HG02981 (cell line): ENCODE results near the gene AMER3.
A peak's percentile ranks its signal among the peaks of the same experiment; 100 is the strongest.

ENCODE experiments used
- ATAC-seq: cut with Tn5 transposase; IDR thresholded peaks from one replicate; pipeline ENCODE4 v1.9.1; 2021; ENCODE audit warnings: mild to moderate bottlenecking, moderate library complexity; ENCODE audit not compliant: unreplicated experiment

AMER3 gene

DNA sequence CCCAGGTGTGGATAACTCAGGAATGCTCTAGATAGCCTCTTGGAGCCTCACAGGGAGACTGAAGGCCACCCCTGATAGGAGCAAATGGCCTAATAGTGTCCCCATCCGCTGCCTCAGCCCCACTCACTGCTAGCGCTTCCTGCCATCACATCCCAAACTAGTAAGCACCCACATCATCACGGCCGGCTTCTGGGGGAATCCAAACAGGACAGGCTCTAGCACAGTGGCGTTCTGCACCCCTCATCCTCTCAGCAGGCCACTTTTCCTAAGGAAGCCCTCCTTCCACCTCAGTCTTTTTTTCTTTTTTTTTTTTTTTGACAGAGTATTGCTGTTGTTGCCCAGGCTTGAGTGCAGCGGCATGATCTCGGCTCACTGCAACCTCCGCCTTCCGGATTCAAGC, 6.3 kb upstream of the AMER3 start:
- no peak for ATAC-seq

DNA sequence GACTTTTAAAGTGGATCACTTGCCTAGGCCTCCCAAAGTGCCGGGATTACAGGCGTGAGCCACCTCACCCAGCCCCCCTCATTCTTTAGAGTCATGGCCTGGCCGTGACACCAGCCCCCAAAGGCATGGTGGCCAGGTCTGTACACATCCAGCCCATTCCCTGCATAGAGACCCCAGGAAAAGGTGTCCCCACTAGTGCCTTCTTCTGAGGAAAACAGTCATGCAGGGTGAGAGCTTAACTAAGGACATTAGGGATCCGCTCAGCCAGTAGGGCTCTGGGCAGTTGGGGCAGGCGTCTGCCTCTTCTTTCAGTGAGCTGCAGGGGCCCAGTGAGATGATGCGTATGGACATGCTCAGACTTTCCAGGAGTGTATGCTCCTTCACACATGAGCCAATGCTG, 5.7 kb upstream of the AMER3 start:
- ATAC-seq = no peak

DNA sequence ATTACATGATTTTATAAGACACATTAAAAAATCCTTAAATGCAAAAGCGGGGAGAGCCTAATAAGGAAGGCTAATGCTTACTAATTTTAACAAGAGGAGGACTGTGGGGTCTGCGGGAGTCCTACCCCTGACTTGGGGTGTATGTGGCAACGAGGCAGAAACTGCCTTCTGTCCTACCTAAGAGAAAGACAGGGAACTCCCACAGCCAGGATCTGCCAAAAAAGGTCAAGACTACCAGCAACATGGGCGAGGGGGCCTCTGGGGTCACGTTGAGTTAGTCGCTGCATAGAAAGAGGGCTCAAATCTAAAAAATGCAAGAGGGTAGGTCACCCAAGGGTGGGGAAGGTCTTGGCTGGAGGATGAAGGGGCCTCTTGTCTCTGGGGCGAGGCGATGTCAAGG, 529 bp upstream of the AMER3 start:
- ATAC-seq = no peak

DNA sequence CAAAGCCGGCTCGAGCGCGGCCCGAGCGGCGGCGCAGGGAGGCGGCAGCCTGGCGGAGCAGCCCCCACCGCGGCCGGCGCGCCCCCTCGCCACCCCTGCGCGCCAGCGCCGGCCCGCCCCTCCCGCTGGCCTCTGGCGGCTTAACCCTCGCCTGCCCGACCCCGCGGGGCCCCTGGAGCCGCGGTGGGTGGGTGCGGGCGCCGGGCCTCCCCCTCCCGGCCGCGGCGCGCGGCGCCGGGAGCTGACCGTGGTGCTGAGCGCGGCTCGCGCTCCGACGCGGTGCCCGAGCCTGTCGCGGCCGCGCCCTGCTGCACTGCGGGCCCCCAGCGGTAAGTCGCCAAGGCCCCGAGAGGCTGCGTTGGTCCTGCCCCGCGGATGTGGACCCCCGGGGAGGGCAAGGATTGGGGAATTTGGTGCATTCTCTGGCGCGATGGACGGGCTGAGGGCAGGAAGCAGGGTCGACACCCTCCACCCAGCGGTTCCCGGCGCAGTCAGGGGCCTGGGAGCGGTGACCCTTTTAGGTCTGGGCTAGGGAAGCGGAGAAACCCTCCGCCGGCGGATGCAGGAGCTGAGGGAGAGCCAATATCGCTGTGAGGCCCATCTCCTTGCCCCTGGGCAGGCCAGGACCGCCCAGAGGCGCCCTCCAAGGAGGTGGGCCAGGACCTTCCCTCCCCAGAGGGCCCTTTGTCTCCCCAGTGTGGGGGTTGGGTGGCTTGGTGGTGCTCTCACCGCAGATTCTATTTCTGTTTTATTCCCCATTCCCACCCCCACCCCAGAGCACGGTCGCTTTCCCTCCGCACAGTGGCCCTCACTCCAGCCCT, 923 bp downstream of the AMER3 start:
- peak; percentile 63 for ATAC-seq

DNA sequence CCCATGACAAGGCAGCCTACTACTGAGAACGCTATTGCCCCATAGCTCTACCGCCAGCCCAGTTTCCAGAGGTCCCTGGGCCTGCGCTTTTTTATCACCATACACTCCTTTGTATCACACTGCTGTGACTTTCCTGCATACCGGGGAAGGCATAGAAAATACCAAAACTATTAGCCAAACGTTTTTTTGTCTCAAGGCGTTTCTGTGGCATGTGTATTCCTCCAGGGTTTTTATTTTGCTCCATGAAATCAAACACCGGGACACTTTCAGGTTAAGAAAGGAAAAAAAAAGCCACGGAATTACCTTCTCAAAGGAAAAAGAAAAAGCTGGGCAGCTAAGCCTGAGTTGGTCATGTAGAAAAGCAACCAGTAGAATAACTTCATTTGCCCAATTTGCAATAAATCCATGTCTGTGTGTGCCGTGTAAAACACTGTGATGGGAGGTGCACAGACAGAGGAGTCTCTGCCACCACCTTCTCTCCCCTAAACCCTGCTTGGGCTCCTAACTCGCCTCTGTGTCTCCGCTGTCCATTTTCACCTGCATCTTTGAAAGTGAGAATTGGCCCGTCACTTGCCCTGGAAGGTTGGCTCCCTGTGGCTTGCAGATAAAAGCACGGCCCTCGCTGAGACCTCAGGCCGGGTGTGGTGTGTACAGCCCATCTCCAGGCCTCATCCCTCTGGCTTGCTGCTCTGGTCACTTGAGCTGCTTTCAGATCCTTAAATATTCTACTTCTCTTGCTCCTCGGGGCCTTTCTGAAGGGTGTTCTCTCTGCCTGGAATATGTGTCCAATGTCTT, 1.7 kb downstream of the AMER3 start:
- ATAC-seq = no peak

DNA sequence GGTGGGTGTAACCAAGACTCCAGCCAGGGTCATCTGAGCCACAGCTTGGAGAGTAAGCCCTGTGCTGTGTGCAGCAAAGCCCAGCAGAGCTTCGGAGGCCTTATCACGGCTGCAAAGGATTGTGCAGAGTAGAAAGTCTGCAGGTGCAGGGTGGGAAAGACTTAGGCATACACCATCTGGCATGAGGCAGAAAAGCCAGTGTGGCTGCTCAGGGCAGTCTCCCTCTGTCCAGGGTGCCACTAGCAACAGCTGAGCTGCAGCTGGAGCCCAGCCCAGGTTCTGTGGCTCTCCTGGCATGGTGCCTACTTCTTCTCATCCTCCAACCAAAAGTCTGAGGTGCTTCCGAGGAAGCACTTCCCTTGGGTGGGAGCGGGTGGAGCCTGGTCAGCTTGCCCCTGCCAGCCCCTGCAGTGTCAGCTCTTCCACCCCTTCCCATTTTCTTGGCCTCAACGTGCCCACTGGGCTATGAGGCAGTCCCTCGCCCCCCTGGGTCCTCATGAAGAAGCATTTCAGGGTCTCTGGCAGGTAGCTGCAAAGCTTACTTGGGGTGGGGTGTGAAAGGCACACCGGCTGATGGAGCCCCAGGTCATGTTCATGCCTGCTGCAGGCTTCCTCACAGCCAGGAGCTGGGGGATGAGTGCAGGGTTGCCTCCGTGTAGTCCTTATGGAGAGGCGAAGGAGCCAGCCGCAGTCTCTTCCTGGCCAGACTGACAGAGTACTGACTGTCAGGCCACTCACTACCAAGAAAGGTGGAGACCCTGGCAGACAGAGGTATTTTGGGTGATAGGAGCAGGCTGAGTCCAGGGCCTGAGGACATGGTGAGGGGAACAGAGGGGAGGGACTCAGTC, 4.8 kb downstream of the AMER3 start:
- no peak for ATAC-seq

DNA sequence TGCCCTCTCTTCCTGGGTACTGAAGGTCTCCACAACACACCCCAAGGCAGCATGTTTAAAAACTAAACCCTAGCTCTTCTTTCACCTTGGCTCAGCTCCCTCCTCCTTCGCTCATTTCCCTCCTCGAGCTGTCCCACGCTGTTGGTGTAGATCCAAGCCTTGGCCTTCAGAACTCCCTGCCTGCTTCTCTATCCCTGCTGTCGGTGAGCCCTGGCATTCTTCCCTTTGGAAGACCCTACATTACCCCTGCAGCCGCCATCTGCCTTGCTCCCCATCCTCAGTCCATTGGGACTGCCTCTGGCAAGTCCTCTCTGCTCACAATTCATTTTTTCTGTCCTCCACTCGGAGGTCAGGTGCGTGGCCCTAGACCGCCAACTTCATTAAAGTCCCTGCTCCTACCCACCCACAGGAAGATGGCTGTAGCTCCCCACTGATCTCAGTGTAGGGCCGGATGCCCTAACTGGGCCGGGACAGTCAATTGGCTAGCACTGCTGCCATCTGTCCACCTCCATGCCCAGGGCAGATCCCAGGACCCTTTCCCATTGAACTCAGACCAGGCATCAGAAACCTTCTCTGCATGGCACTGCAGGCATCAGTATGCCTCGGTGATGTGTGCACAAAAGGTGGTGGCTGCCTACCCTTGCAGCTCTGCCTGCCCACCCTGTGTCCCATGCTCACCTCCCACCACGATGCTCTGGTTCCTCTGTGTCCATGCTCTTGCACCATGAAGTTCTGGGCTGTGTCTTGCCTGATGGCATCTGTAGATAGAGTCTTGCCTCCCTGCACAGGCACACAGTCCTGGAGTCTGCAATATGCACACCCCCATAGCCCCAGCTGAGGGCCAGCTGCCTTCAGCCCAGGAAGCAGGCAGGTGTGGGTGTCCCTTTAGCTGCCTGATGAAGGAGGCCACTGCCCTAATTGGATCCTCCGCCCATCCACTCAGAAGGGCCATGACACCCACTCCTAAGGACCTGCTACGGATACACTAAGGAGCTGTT, 5.7 kb downstream of the AMER3 start:
- ATAC-seq = no peak

DNA sequence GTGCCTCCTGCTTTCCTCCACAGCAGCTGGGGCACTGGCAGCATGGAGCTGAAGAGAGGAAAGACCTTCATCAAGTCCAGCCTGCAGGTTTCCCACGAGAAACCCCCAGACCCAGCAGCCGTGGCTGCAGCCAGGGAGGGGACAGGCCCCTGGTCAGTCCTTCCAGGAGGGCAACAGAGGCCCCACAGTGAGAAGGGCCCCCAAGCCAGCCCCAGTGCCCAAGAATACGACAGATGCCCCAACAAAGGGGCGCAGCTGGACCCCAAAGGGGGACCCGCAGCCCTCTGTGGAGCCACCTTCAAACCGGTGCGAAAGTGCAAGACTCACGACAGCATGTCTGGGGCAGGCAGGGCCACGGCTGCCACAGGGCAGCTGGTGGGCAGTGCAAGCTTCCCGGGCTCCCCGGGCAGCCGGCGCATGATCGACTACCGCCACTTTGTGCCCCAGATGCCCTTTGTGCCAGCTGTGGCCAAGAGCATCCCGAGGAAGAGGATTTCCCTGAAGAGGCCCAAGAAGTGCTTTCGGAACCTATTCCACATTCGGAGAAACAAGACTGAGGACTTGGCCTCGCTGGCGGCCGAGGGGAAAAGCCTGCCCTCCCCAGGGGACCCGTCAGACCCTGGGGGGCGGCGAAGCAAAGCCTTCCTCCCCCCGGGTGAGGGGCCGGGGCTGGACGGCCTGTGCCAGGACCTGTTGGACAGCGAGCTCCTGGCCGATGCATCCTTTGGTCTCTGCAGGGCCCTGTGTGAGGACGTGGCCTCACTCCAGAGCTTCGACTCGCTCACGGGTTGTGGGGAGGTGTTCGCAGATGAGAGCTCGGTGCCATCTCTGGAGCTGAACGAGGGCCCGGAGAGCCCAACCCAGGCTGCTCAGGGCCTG, 6.9 kb downstream of the AMER3 start:
- ATAC-seq = no peak

DNA sequence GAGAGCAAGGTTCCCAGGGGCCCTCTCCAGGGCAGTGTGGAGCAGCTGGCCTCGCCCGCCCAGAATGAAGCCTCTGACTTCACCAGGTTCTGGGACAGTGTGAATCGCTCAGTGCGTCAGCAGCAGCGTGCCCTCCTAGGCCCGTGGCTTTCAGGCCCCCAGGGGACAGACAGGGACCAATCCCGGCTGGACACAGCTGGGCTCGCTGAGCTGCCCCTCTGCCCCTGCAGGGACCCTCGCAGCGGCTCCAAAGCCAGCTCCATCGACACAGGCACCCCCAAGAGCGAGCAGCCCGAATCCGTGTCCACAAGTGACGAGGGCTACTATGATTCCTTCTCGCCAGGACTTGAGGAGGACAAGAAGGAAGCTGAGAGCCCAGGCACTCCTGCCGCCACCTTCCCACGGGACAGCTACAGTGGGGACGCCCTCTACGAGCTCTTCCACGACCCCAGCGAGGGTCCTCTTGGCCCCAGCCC, 7.6 kb downstream of the AMER3 start:
- ATAC-seq = no peak

DNA sequence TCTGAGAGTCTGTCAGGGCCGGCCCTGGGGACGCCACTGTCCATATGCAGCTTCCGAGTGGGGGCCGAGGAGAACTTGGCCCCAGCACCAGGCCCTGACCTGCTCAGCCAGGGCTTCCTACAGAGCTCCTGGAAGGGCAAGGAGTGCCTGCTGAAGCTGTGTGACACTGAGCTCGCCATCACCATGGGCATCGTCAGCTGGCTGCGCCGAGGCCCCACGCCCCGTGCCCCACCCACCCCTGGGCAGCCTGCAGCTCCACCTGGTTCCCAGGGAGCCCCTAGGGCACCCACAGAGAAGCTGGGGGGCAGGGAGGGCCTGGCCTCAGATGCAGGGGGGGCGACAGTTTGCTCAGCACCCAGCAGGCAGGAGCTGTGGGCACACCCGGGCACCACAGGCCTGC, 8.1 kb downstream of the AMER3 start:
- ATAC-seq = no peak

DNA sequence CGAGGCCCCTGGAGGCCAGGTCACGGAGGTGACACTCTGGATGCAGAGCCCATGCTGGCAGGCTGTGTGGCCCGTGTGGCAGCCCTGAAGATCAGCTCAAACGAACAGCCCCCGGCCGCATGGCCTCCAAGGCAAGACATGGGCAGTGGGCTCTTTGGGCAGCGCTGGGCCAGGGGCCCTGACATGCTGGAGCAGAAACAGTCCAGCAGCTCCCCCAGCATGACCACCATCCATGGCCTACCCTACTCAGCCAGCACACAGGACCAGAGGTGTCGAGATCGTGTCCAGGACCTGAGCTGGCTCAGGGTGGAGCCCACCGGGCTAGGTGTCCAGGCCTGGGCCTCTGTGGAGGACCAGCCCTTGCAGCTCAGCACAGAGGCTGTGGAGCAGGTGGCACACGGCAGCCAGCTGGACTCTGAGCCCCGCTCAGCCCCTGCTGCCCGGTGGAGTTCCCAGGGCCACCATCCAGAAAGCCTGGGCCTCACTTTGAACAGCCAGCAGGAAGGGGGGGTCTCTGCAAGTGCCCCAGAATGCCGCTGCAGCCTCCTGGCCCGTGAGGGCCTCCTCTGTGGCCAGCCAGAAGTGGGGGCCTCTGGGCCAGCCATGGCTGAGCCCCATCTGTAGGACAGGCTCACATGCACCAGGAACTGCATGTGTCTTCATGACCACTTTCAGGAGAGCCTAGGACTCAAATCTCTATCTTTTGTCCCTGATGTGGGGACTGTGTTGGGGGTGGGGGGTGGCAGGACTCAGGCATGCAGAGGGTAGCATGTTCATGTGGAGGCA, 8.9 kb downstream of the AMER3 start:
- no peak for ATAC-seq

DNA sequence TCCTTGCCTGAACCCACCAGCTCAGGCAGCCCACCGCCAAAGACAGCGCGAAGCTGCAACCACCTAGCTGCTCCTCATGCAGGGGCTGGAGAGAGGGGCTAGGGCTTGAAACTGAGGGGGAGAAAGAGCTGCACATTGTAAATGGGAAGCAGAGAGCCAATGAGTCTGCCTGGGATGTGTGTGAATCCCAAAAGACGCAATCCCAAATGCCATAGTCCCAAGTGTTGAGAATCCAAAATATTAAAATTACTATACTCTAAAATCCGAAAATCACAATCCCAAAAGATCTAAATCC, 9.4 kb downstream of the AMER3 start:
- ATAC-seq = no peak

DNA sequence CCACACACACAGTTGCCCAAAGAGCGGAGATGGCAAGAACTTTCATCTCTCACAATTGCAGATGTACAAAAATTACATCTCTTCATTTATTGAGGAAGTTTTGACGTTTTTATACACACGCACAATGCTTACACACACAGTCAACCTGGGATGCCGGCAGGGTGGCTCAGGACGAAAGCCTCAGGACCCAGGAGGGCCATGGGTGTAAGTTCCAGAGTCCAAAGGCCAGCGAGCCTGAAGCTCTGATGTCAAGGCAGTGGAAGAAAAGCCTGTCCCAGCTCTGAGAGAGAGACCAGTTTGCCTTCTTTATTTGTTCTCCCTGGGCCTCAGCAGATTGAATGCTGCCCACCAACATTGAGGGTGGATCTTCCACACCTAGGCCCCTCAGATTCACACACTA, 10.1 kb downstream of the AMER3 start:
- no peak for ATAC-seq

DNA sequence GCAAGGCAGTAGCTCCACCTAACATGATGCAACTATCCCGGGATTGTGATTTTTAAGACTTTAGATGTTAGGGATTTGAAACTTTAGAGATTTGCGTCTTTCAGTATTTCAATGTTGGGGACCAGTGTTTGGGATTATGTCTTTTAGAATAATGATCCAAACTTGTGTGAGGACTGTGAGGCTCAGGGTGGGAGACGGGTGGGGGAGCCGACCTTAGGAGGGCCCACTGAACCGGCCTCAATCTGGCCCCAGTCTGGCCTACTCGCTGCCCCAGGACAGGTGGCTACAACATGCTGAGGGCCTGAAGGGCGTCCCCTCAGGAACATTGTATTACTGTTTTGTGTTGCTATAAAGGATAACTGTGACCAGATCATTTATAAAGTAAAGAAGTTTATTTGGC, 10.7 kb downstream of the AMER3 start:
- no peak for ATAC-seq

DNA sequence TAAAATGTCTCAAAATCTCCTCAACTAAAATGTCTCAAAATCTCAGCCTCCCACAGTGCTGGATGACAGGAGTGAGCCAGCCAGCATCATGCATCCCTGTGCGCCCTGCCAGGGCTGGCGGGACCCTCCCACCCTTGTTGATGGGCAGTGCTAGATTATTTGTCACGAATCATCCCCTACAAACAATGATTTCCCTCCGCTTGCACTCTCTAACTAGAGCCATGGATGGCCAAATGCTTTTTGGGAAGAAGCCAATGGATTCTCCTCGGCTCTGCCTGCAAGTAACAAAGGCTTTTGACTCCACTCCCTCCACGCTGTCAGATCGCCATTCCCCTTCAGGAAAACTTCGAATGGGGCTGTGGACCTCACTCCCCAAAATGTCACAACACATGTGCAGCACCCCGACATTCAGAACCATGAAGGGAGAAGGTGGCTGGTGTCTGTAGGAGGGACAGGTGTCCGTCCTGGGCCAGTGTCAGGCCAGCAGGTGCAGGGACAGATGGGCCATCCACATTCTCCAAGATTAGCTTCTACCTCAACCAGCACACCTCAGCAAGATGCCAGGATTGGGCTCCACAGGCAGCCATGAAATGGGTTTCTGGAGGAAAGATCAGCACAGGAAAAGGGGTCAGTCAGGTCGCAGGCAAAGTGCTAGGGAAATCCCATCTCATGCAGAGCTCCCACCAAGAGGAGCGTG, 11.5 kb downstream of the AMER3 start:
- no peak for ATAC-seq

DNA sequence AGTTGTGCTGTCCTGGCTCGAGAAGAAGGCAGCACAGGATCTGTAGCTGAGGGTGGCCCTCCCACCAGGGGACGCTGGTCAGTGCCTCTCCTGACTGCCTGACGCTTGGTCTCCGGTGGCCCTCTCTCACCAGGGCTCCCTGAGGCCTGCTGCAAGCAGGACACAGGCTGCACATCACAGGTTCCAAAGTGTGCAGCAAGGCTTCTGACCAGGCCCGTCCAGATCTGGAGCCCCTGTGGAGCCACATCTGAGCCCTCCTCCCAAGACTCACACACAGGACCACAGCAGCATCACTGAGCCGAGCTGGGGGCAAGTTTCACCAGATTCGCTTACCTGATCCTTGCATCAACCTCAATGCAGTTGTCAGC, 12.1 kb downstream of the AMER3 start:
- no peak for ATAC-seq

DNA sequence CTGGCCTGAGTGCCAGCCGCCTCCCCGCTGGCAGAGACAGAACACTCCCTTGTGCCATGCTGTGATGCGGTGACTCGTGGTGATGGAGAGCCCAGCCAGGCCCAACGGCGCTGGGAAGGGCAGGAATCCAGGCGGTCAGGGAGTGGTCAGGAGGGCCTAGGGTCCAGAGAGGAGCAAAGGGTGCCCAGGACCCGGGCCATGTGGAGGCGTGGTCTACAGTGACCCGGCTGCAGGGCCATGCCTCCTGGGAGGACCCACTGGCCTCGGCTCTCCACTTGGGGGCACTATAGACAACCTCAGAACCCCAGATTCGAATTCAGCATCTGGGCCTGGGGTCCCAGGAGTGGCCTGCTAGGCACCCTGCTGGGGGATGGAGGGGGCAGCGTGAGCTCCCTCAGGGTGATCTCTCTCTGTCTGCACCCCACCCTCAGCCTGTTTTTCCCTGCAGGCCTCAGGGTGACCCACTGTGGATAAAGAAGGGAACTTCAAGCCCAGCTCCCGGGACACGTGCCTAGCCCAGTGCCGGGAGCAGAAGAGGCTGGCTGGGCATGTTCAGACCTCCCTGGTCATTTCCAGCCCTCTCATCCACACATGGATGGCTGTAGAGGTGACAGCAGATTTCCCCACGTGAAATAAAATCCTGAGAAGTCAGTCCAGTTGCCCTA, 13.0 kb downstream of the AMER3 start:
- ATAC-seq = no peak
